Lower leg skin (tissue), 3 donors: ENCODE results near the gene TIMP4.

Experiments
- POLR2A ChIP-seq, 2 donors: fragments of 450-650 bp; IDR thresholded peaks; one replicate each; pipeline ENCODE4 v1.6.1; 2016 to 2017; ENCODE audit warnings: antibody characterized with exemption in 2 of 2, mild to moderate bottlenecking in 1 of 2, moderate library complexity in 1 of 2
- TF ChIP-seq, protein P1 (sequence below), 3 donors: fragments of 450-650 bp; IDR thresholded peaks; one replicate each; pipeline ENCODE4 v1.5.1; 2016; ENCODE audit warnings: antibody characterized with exemption in 3 of 3, mild to moderate bottlenecking in 3 of 3, moderate library complexity in 2 of 3

DNA sequence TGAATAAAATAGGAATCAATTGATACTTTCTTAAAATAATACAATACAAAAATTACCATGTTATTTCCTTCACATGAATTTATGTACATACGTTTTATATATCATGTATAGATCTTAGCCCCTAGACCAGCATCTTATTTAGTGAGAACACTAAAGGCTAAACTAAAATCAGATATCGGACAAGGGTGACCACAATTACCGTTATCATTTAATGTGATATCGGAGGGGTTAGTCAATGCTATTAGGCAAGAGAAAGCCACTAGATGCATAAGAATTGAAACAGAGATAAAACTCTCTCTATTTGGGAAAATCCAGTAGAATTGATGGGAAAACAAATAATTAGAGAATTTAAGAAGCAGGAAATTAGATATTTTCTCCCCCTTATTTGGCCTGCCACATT, 46.5 kb upstream of the TIMP4 start:
- TF ChIP-seq, protein P1, sequence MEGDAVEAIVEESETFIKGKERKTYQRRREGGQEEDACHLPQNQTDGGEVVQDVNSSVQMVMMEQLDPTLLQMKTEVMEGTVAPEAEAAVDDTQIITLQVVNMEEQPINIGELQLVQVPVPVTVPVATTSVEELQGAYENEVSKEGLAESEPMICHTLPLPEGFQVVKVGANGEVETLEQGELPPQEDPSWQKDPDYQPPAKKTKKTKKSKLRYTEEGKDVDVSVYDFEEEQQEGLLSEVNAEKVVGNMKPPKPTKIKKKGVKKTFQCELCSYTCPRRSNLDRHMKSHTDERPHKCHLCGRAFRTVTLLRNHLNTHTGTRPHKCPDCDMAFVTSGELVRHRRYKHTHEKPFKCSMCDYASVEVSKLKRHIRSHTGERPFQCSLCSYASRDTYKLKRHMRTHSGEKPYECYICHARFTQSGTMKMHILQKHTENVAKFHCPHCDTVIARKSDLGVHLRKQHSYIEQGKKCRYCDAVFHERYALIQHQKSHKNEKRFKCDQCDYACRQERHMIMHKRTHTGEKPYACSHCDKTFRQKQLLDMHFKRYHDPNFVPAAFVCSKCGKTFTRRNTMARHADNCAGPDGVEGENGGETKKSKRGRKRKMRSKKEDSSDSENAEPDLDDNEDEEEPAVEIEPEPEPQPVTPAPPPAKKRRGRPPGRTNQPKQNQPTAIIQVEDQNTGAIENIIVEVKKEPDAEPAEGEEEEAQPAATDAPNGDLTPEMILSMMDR (IDR thresholded peaks at IDR 0.05), result no peak
- no peak for TF ChIP-seq POLR2A (IDR thresholded peaks at IDR 0.05)
